ENCODE measurements around the gene SLC9A9.

Gene SLC9A9

GRCh38 chr3:143421556-143421955, 426.7 kb downstream of the SLC9A9 start:
- TF ChIP-seq, protein P1, sequence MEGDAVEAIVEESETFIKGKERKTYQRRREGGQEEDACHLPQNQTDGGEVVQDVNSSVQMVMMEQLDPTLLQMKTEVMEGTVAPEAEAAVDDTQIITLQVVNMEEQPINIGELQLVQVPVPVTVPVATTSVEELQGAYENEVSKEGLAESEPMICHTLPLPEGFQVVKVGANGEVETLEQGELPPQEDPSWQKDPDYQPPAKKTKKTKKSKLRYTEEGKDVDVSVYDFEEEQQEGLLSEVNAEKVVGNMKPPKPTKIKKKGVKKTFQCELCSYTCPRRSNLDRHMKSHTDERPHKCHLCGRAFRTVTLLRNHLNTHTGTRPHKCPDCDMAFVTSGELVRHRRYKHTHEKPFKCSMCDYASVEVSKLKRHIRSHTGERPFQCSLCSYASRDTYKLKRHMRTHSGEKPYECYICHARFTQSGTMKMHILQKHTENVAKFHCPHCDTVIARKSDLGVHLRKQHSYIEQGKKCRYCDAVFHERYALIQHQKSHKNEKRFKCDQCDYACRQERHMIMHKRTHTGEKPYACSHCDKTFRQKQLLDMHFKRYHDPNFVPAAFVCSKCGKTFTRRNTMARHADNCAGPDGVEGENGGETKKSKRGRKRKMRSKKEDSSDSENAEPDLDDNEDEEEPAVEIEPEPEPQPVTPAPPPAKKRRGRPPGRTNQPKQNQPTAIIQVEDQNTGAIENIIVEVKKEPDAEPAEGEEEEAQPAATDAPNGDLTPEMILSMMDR (IDR thresholded peaks at IDR 0.05; ENCODE audit: low read depth, low read length), result no peak
- no peak for TF ChIP-seq EZH2phosphoT487 (IDR thresholded peaks at IDR 0.05; ENCODE audit: low read depth)
- H3K36me3 ChIP-seq (replicated peaks; ENCODE audit: low read depth, low read length), result no peaks in the 10 kb centered on the region
- H3K4me1 ChIP-seq (ENCODE audit: low read length), result peaks cover 15% of the 10 kb centered on the region
- no peaks in the 10 kb centered on the region for H3K27me3 ChIP-seq (ENCODE audit: low read depth, low read length)
- H4K20me1 ChIP-seq (ENCODE audit: insufficient read depth, low read length), result no peaks in the 10 kb centered on the region
- no peaks in the 10 kb centered on the region for H3K79me2 ChIP-seq (ENCODE audit: low read length)
- no peak overlapping the region for H2AFZ ChIP-seq (ENCODE audit: low read depth, low read length)
- 0 out of 2 replicates have a peak, but pooled peaks cover 3% of the 10 kb centered on the region for H3K9me3 ChIP-seq (ENCODE audit: insufficient read depth, low read length)
- H3K4me2 ChIP-seq (ENCODE audit: low read length), result no peak overlapping the region
- no peak overlapping the region for H3K27ac ChIP-seq (ENCODE audit: low read length)
- H3K4me3 ChIP-seq (ENCODE audit: low read length), result no peak overlapping the region
- no peak overlapping the region for H3K9ac ChIP-seq (ENCODE audit: low read length)

GRCh38 chr3:143419611-143420010, 428.7 kb downstream of the SLC9A9 start:
- Histone ChIP-seq H3K27me3 (ENCODE audit: low read depth, low read length) (no peaks in the 10 kb centered on the region), H3K4me3 (ENCODE audit: low read length) (no peak overlapping the region), H3K9ac (ENCODE audit: low read length) (no peak overlapping the region), H3K4me2 (ENCODE audit: low read length) (no peak overlapping the region), H3K36me3 (replicated peaks; ENCODE audit: low read depth, low read length) (peaks cover 7% of the 10 kb centered on the region), H3K9me3 (ENCODE audit: insufficient read depth, low read length) (peaks cover 5% of the 10 kb centered on the region; the same call in 1 of the 2 replicates), H2AFZ (ENCODE audit: low read depth, low read length) (no peak overlapping the region), H4K20me1 (ENCODE audit: insufficient read depth, low read length) (no peaks in the 10 kb centered on the region), H3K4me1 (ENCODE audit: low read length) (peaks cover 19% of the 10 kb centered on the region), H3K79me2 (ENCODE audit: low read length) (no peaks in the 10 kb centered on the region), H3K27ac (ENCODE audit: low read length) (no peak overlapping the region)
- no peak for TF ChIP-seq EZH2phosphoT487 (IDR thresholded peaks at IDR 0.05; ENCODE audit: low read depth)
- TF ChIP-seq, protein P1 (IDR thresholded peaks at IDR 0.05; ENCODE audit: low read depth, low read length), result no peak

DNA sequence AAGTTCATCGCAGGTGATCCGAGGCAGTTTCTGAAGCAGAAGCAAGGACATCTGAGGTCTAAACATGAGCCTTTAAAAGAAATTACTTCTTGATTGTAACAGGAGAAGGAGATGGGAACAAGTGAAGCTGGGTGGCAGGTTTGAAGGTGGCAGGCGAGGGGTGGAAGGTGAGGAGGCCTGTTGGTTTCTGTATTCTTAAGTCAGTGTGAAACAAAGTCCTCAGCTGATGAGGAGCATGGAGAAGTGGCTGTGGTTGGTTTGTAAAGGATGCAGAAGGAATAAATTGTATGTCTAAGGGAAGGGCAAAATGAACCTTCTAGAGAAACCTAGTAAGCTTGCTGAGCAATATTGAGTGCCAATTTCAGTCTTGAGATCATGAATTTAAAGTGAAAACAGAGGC, 429.9 kb downstream of the SLC9A9 start:
- H3K4me3 ChIP-seq (ENCODE audit: low read length), result no peak overlapping the region
- TF ChIP-seq, protein P1 (IDR thresholded peaks at IDR 0.05; ENCODE audit: low read depth, low read length), result no peak
- H2AFZ ChIP-seq (ENCODE audit: low read depth, low read length), result no peak overlapping the region
- H3K9ac ChIP-seq (ENCODE audit: low read length), result no peak overlapping the region
- no peak overlapping the region for H3K4me2 ChIP-seq (ENCODE audit: low read length)
- H3K9me3 ChIP-seq (ENCODE audit: insufficient read depth, low read length), result peaks cover 5% of the 10 kb centered on the region; the same call in 1 of the 2 replicates
- H3K4me1 ChIP-seq (ENCODE audit: low read length), result peaks cover 19% of the 10 kb centered on the region
- H3K79me2 ChIP-seq (ENCODE audit: low read length), result no peaks in the 10 kb centered on the region
- H3K36me3 ChIP-seq (replicated peaks; ENCODE audit: low read depth, low read length), result peaks cover 7% of the 10 kb centered on the region
- no peak overlapping the region for H3K27ac ChIP-seq (ENCODE audit: low read length)
- no peaks in the 10 kb centered on the region for H4K20me1 ChIP-seq (ENCODE audit: insufficient read depth, low read length)
- H3K27me3 ChIP-seq (ENCODE audit: low read depth, low read length), result no peaks in the 10 kb centered on the region

GRCh38 chr3:143416229-143416628, 432.0 kb downstream of the SLC9A9 start:
- H3K9me3 ChIP-seq (ENCODE audit: insufficient read depth, low read length), result peaks cover 5% of the 10 kb centered on the region; the same call in 1 of the 2 replicates

More at GRCh38 chr3:143416229-143416628, 432.0 kb downstream of the SLC9A9 start:
- H3K9ac ChIP-seq (ENCODE audit: low read length), result no peak overlapping the region
- no peak overlapping the region for H3K4me2 ChIP-seq (ENCODE audit: low read length)
- no peak overlapping the region for H3K4me3 ChIP-seq (ENCODE audit: low read length)
- H2AFZ ChIP-seq (ENCODE audit: low read depth, low read length), result no peak overlapping the region
- H3K27ac ChIP-seq (ENCODE audit: low read length), result no peak overlapping the region
- TF ChIP-seq EZH2phosphoT487 (IDR thresholded peaks at IDR 0.05; ENCODE audit: low read depth), result no peak
- TF ChIP-seq, protein P1 (IDR thresholded peaks at IDR 0.05; ENCODE audit: low read depth, low read length), result no peak
- H4K20me1 ChIP-seq (ENCODE audit: insufficient read depth, low read length), result no peaks in the 10 kb centered on the region
- no peaks in the 10 kb centered on the region for H3K79me2 ChIP-seq (ENCODE audit: low read length)
- H3K36me3 ChIP-seq (replicated peaks; ENCODE audit: low read depth, low read length), result peaks cover 7% of the 10 kb centered on the region
- no peaks in the 10 kb centered on the region for H3K27me3 ChIP-seq (ENCODE audit: low read depth, low read length)
- H3K4me1 ChIP-seq (ENCODE audit: low read length), result peaks cover 40% of the 10 kb centered on the region
